ENCODE results near the gene CCDC175. TPM values are rescaled to one million over a fixed set of nuclear protein-coding genes. Genes with fewer than 3 reads are reported as not detected.

CCDC175 gene
- total RNA-seq, 1 donor from 2014 or later: 0.24 TPM

DNA sequence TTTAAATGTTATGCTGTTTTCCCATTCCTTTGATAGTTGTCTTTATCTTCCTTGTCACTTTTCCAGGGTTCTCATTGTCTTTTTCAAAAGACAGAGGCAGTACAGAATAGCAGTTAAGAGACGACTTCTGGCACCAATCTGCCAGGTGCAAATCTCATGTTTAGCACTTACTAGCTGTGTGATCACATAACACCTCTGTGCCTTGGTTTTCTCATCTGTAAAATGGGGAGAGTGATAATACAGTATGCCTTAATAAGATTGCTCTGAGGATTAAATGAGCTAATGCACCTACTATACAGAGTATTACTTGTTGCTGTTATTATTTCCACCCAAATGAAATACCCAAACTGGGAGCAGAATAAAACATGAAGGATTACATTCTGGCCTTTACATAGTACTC lies 116.2 kb downstream of the CCDC175 start:
- Mint-ChIP-seq H3K4me3 (no peak overlapping the region), H3K4me1 (peaks cover 6% of the 10 kb centered on the region), H3K27ac (no peak overlapping the region), H3K9me3 (peaks cover 2% of the 10 kb centered on the region), H3K36me3 (peaks cover 24% of the 10 kb centered on the region), H3K27me3 (ENCODE audit: insufficient read depth, low read depth) (no peaks in the 10 kb centered on the region)
- no peak overlapping the region for H2AFZ ChIP-seq (replicated peaks)
- TF ChIP-seq, protein P1, sequence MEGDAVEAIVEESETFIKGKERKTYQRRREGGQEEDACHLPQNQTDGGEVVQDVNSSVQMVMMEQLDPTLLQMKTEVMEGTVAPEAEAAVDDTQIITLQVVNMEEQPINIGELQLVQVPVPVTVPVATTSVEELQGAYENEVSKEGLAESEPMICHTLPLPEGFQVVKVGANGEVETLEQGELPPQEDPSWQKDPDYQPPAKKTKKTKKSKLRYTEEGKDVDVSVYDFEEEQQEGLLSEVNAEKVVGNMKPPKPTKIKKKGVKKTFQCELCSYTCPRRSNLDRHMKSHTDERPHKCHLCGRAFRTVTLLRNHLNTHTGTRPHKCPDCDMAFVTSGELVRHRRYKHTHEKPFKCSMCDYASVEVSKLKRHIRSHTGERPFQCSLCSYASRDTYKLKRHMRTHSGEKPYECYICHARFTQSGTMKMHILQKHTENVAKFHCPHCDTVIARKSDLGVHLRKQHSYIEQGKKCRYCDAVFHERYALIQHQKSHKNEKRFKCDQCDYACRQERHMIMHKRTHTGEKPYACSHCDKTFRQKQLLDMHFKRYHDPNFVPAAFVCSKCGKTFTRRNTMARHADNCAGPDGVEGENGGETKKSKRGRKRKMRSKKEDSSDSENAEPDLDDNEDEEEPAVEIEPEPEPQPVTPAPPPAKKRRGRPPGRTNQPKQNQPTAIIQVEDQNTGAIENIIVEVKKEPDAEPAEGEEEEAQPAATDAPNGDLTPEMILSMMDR (IDR thresholded peaks at IDR 0.05): no peak
- TF ChIP-seq EZH2 (IDR thresholded peaks at IDR 0.05): no peak
- no peak for TF ChIP-seq EZH2phosphoT487 (IDR thresholded peaks at IDR 0.05)
- peaks cover 6% of the 10 kb centered on the region for H3K4me1 ChIP-seq
- no peak overlapping the region for H3K9ac ChIP-seq
- H3K9me3 ChIP-seq (ENCODE audit: low read depth): peaks cover 3% of the 10 kb centered on the region
- H3K4me2 ChIP-seq: no peak overlapping the region
- H3K27me3 ChIP-seq: peaks cover 32% of the 10 kb centered on the region
- H3K27ac ChIP-seq: no peak overlapping the region
- H4K20me1 ChIP-seq (ENCODE audit: low read depth): peaks cover 12% of the 10 kb centered on the region
- peaks cover 14% of the 10 kb centered on the region for H3F3A ChIP-seq (ENCODE audit: low read depth)
- peaks cover 9% of the 10 kb centered on the region for H3K36me3 ChIP-seq
- DNase-seq (ENCODE audit: low spot score): no peak
- no peaks in the 10 kb centered on the region for H3K79me2 ChIP-seq (ENCODE audit: low read depth)
- H3K4me3 ChIP-seq: no peak overlapping the region

DNA sequence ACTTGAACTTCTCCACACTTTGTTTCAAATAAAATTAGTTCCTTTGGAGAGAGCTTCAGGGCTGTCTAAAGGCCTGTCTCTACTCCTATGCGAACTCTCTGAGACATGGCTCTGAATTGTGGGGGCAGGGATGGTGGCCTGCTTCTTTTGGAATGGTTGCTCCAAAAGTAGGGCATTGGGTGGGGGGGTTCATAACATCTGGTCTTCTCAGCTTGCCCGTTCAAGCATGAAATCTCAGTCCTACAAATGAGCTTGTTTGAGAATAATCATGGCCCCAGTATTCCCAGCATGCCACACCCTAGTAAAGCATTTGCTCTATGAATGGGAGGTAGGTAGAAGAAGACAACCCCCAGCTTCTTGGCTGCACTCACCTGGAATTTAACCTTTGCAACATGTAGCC lies 118.1 kb downstream of the CCDC175 start:
- H3K4me2 ChIP-seq: no peak overlapping the region
- no peak for TF ChIP-seq EZH2 (IDR thresholded peaks at IDR 0.05)
- TF ChIP-seq, protein P1 (IDR thresholded peaks at IDR 0.05): no peak
- no peak for TF ChIP-seq EZH2phosphoT487 (IDR thresholded peaks at IDR 0.05)
- H3K36me3 Mint-ChIP-seq: peaks cover 26% of the 10 kb centered on the region

DNA sequence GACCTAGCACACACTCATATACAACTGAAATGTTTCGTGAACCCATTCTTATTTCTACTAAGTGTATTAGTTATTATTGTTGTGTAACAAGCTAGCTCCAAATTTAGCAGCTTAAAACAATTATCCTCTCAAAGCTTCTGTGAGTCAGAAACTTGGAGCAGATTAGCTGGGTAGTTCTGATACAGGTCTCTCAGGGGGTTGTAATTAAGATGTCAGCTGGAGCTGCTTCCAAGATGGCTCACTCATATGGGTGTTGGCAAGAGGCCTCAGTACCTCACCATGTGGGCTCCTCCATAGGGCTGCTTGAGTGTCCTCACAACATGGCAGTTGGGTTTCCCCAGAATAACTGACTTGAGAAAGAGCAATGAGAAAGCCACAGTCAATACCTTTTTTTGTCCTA lies 121.2 kb downstream of the CCDC175 start:
- no peak overlapping the region for H3K27ac Mint-ChIP-seq
- H3K4me1 Mint-ChIP-seq: no peaks in the 10 kb centered on the region

More for the DNA sequence above, 118.1 kb downstream of the CCDC175 start:
- peaks cover 3% of the 10 kb centered on the region for H4K20me1 ChIP-seq (ENCODE audit: low read depth)
- peaks cover 9% of the 10 kb centered on the region for H3K36me3 ChIP-seq
- H3K4me1 ChIP-seq: no peaks in the 10 kb centered on the region
- Mint-ChIP-seq H3K4me1 (peaks cover 3% of the 10 kb centered on the region), H3K9me3 (peaks cover 2% of the 10 kb centered on the region), H3K27me3 (ENCODE audit: insufficient read depth, low read depth) (no peaks in the 10 kb centered on the region), H3K27ac (no peak overlapping the region), H3K4me3 (no peak overlapping the region)
- H3K27me3 ChIP-seq: peaks cover 13% of the 10 kb centered on the region
- no peak for DNase-seq (ENCODE audit: low spot score)
- H3F3A ChIP-seq (ENCODE audit: low read depth): no peaks in the 10 kb centered on the region
- H3K9me3 ChIP-seq (ENCODE audit: low read depth): peaks cover 3% of the 10 kb centered on the region
- H3K4me3 ChIP-seq: no peak overlapping the region
- H3K27ac ChIP-seq: no peak overlapping the region
- H2AFZ ChIP-seq (replicated peaks): no peak overlapping the region
- no peaks in the 10 kb centered on the region for H3K79me2 ChIP-seq (ENCODE audit: low read depth)
- H3K9ac ChIP-seq: no peak overlapping the region

More for the DNA sequence above, 121.2 kb downstream of the CCDC175 start:
- H3K4me3 Mint-ChIP-seq: no peak overlapping the region
- Histone ChIP-seq H3K27me3 (no peaks in the 10 kb centered on the region), H3K9ac (no peak overlapping the region), H2AFZ (replicated peaks) (no peak overlapping the region), H3K9me3 (ENCODE audit: low read depth) (peaks cover 3% of the 10 kb centered on the region), H3K27ac (no peak overlapping the region), H3F3A (ENCODE audit: low read depth) (no peaks in the 10 kb centered on the region), H3K4me3 (no peak overlapping the region), H3K4me1 (no peaks in the 10 kb centered on the region), H3K79me2 (ENCODE audit: low read depth) (no peaks in the 10 kb centered on the region), H3K4me2 (no peak overlapping the region), H3K36me3 (peaks cover 9% of the 10 kb centered on the region), H4K20me1 (ENCODE audit: low read depth) (no peaks in the 10 kb centered on the region)
- DNase-seq (ENCODE audit: low spot score): no peak
- H3K9me3 Mint-ChIP-seq: peaks cover 2% of the 10 kb centered on the region
- H3K36me3 Mint-ChIP-seq: peaks cover 23% of the 10 kb centered on the region
- TF ChIP-seq EZH2phosphoT487 (IDR thresholded peaks at IDR 0.05) (no peak), EZH2 (IDR thresholded peaks at IDR 0.05) (no peak)
- TF ChIP-seq, protein P1 (IDR thresholded peaks at IDR 0.05): no peak
- no peaks in the 10 kb centered on the region for H3K27me3 Mint-ChIP-seq (ENCODE audit: insufficient read depth, low read depth)

Other genes starting within 250 kb of the CCDC175 start
- 2.3 and 3.1 TPM in 2 replicates for gene GPR135, start 111.4 kb downstream of the CCDC175 start, total RNA-seq (ENCODE audit: low replicate concordance)
- 20.8 and 24.4 TPM in 2 replicates for gene L3HYPDH, start 92.4 kb downstream of the CCDC175 start, total RNA-seq (ENCODE audit: low replicate concordance)
- 134 and 182 TPM in 2 replicates for gene JKAMP, start 92.3 kb downstream of the CCDC175 start, total RNA-seq (ENCODE audit: low replicate concordance)

Measured in neural progenitor cell (in vitro differentiated cells).